Hepatocyte (in vitro differentiated cells): Measurements from ENCODE around the gene PDE4D.

Experiments
- CTCF ChIP-seq: fragments of 200-600 bp; sonication (generic); IDR thresholded peaks from 2 replicates; pipeline ENCODE4 v1.5.1; 2016; ENCODE audit warnings: antibody characterized with exemption, mild to moderate bottlenecking; ENCODE audit not compliant: poor library complexity
- EZH2 ChIP-seq: fragments of 200-600 bp; sonication (generic); IDR thresholded peaks from 2 replicates; pipeline ENCODE4 v1.6.1; 2016; ENCODE audit warnings: antibody characterized with exemption, mild to moderate bottlenecking, borderline replicate concordance
- EZH2phosphoT487 ChIP-seq: fragments of 200-600 bp; sonication (generic); IDR thresholded peaks from one replicate; pipeline ENCODE4 v1.6.1; 2018; ENCODE audit warnings: antibody characterized with exemption, mild to moderate bottlenecking, low read depth, moderate library complexity; ENCODE audit not compliant: unreplicated experiment, severe bottlenecking

GRCh38 chr5:59728356-59728755 lies 165.2 kb downstream of the PDE4D start:
- TF ChIP-seq EZH2: no peak
- no peak for TF ChIP-seq CTCF
- no peak for TF ChIP-seq EZH2phosphoT487
